ENCODE data around the gene SLC35E1.

Gene SLC35E1

DNA sequence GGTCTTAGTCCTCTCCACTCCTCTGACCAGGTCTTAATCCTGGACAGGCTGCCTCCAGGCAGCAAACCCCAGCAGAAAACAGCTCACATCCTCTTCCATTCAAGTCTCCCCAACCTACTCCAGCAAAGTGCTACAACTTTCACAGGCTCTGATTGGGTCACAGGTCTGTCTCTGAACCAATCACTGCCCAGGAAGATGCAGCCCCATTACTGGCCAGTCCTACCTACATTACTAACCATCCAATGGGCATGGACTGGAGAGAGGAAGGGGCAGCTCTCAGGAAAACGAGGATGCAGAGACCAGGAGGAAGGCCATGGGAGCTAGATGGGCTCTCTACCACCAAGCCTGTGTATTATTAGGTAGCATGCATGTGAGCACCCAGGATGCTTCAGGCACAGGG is 43.6 kb upstream of the SLC35E1 start:
- H3K4me3 ChIP-seq (ENCODE audit: low read depth, low read length): no peak overlapping the region
- TF ChIP-seq, protein P1, sequence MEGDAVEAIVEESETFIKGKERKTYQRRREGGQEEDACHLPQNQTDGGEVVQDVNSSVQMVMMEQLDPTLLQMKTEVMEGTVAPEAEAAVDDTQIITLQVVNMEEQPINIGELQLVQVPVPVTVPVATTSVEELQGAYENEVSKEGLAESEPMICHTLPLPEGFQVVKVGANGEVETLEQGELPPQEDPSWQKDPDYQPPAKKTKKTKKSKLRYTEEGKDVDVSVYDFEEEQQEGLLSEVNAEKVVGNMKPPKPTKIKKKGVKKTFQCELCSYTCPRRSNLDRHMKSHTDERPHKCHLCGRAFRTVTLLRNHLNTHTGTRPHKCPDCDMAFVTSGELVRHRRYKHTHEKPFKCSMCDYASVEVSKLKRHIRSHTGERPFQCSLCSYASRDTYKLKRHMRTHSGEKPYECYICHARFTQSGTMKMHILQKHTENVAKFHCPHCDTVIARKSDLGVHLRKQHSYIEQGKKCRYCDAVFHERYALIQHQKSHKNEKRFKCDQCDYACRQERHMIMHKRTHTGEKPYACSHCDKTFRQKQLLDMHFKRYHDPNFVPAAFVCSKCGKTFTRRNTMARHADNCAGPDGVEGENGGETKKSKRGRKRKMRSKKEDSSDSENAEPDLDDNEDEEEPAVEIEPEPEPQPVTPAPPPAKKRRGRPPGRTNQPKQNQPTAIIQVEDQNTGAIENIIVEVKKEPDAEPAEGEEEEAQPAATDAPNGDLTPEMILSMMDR (IDR thresholded peaks at IDR 0.05; ENCODE audit: borderline replicate concordance, insufficient read depth, low read depth, low read length): no peak

- TF ChIP-seq, protein P1 (IDR thresholded peaks at IDR 0.05; ENCODE audit: borderline replicate concordance, insufficient read depth, low read depth, low read length): no peak
- H3K4me3 ChIP-seq (ENCODE audit: low read depth, low read length): no peak overlapping the region
Measured at GRCh38 chr19:16614941-16615340, 42.7 kb upstream of the SLC35E1 start.

DNA sequence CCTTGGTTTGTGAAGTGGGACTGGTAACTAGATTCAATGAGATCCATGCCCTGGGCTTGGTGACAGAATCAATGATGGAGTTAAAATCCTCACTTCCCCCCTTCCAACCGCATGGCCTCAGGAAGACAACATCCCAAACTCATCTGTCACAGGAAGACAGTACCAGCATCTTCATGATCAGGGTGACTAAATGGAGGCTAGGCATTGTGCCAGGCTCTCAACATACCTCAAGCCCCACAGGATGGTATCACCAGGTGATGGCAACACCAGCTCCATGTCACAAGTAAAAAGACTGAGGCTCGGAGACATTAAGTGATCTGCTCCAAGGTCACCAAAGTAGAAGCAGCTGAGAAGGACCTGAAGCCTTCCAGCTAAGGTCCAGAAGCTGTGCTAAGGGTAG is 41.6 kb upstream of the SLC35E1 start:
- TF ChIP-seq, protein P1 (IDR thresholded peaks at IDR 0.05; ENCODE audit: borderline replicate concordance, insufficient read depth, low read depth, low read length): no peak
- no peak overlapping the region for H3K4me3 ChIP-seq (ENCODE audit: low read depth, low read length)

- no peak overlapping the region for H3K4me3 ChIP-seq (ENCODE audit: low read depth, low read length)
- TF ChIP-seq, protein P1 (IDR thresholded peaks at IDR 0.05; ENCODE audit: borderline replicate concordance, insufficient read depth, low read depth, low read length): no peak
Measured at GRCh38 chr19:16612636-16613035, 40.4 kb upstream of the SLC35E1 start.

DNA sequence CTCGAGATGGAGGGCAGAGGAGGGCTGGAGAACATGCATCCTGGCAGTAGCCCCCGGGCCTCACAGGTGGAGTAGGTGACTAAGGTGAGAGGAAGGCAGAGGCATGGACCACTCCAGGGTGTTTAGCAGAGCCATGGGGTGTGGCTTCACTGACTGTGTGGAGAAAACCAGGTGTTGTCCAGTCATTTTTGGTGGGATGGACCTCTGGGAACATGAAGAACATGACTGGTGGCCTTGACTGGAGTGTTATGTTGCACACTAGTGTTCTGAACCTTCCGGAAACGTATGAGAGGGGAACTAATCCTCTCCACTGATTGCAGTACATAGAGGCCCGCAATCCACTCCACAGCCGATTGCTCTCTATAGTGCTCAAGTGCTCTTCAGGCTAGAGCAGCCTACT is 38.9 kb upstream of the SLC35E1 start:
- H3K4me3 ChIP-seq (ENCODE audit: low read depth, low read length): no peak overlapping the region
- TF ChIP-seq, protein P1 (IDR thresholded peaks at IDR 0.05; ENCODE audit: borderline replicate concordance, insufficient read depth, low read depth, low read length): no peak

- H3K4me3 ChIP-seq (ENCODE audit: low read depth, low read length): no peak overlapping the region
- TF ChIP-seq, protein P1 (IDR thresholded peaks at IDR 0.05; ENCODE audit: borderline replicate concordance, insufficient read depth, low read depth, low read length): no peak
Measured at GRCh38 chr19:16609511-16610200, 37.4 kb upstream of the SLC35E1 start.

GRCh38 chr19:16608290-16608739 is 36.1 kb upstream of the SLC35E1 start:
- TF ChIP-seq, protein P1 (IDR thresholded peaks at IDR 0.05; ENCODE audit: borderline replicate concordance, insufficient read depth, low read depth, low read length): no peak

More at GRCh38 chr19:16608290-16608739, 36.1 kb upstream of the SLC35E1 start:
- no peak overlapping the region for H3K4me3 ChIP-seq (ENCODE audit: low read depth, low read length)
